Suprapubic skin (tissue), 4 donors: Measurements from ENCODE around the gene F3. TPM values are rescaled to one million over a fixed set of nuclear protein-coding genes. Genes with fewer than 3 reads are reported as not detected.

Experiments used
- DNase-seq, 2 donors: peaks; one replicate each; pipeline ENCODE4 v3.0.0-alpha.2; 2019; ENCODE audit warnings: low spot score in 2 of 2
- H3K27ac ChIP-seq: fragments of 200-600 bp; sonication (generic); one replicate; pipeline ENCODE4 v1.5.1; 2019
- H3K27me3 ChIP-seq: fragments of 200-600 bp; sonication (generic); one replicate; pipeline ENCODE4 v1.5.1; 2019
- H3K36me3 ChIP-seq: fragments of 200-600 bp; sonication (generic); one replicate; pipeline ENCODE4 v1.5.1; 2019
- H3K4me1 ChIP-seq: fragments of 200-600 bp; sonication (generic); one replicate; pipeline ENCODE4 v1.5.1; 2019
- H3K4me3 ChIP-seq: fragments of 200-600 bp; sonication (generic); one replicate; pipeline ENCODE4 v1.5.1; 2019; ENCODE audit warnings: mild to moderate bottlenecking
- H3K9me3 ChIP-seq: fragments of 200-600 bp; sonication (generic); one replicate; pipeline ENCODE4 v1.5.1; 2019
- EP300 ChIP-seq: sonication (generic); formaldehyde crosslinking; IDR thresholded peaks from one replicate; pipeline ENCODE4 v1.6.1; 2017; ENCODE audit warnings: antibody characterized with exemption
- POLR2A ChIP-seq, 2 donors: fragments of 450-650 bp; IDR thresholded peaks; one replicate each; pipeline ENCODE4 v1.6.1; 2017; ENCODE audit warnings: antibody characterized with exemption in 2 of 2, mild to moderate bottlenecking in 2 of 2, moderate library complexity in 2 of 2
- POLR2AphosphoS5 ChIP-seq, 3 donors: sonication (generic); formaldehyde crosslinking; IDR thresholded peaks; one replicate each; pipeline ENCODE4 v1.6.1; 2017; ENCODE audit warnings: antibody characterized with exemption in 3 of 3
- WGBS: methylation state at CpG from one replicate; pipeline ENCODE4 v1.1.5; 2018; 5-methylcytosine and 5-hydroxymethylcytosine counted together
- total RNA-seq, 4 donors: library from RNA; depleted of rRNA; stranded (reverse); fragments of >200 nt; gene quantifications; one replicate each; pipeline ENCODE4 v1.1.0, GENCODE V29; 2016
- TF ChIP-seq, protein P1 (sequence below), 2 donors: fragments of 200-600 bp in 1 of 2; fragments of 450-650 bp in 1 of 2; sonication (generic) in 1 of 2; IDR thresholded peaks; one replicate each; pipeline ENCODE4 v1.5.1; 2016 to 2019; ENCODE audit warnings: antibody characterized with exemption in 2 of 2, mild to moderate bottlenecking in 1 of 2, moderate library complexity in 1 of 2

F3 gene
- total RNA-seq, 4 donors from 2014 or later: 36.5 to 110 (median 84.0) TPM

DNA sequence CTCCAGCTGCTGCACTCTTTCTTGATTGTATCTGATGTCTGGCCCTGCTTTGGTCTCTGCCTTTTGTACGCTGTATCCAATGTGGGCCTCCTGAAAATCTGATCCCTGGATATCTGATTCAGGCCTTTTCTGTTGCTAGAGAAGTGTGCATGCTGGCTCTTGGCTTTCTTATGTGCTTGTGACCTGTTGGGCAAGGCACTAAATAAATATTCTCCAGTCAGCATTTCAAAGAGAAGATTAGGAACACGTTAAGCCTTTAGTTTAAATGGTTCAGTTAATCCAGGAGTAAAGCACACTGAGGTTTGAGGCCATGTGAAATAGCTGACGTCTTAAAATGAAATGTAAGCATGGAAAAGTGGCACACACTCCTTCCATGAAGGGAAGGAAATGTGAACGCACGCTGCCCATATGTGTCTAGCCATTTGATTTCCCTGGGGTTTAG lies 9.3 kb upstream of the F3 start:
- H3K36me3 ChIP-seq: no peaks in the 10 kb centered on the region
- no peak overlapping the region for H3K27ac ChIP-seq
- DNase-seq: no peak
- no peaks in the 10 kb centered on the region for H3K27me3 ChIP-seq
- H3K4me3 ChIP-seq: no peak overlapping the region
- 76% methylated on average over 5 of the region's 5 CpGs for WGBS
- TF ChIP-seq POLR2AphosphoS5 (IDR thresholded peaks at IDR 0.05) (no peak), EP300 (no peak), POLR2A (IDR thresholded peaks at IDR 0.05) (no peak)
- TF ChIP-seq, protein P1, sequence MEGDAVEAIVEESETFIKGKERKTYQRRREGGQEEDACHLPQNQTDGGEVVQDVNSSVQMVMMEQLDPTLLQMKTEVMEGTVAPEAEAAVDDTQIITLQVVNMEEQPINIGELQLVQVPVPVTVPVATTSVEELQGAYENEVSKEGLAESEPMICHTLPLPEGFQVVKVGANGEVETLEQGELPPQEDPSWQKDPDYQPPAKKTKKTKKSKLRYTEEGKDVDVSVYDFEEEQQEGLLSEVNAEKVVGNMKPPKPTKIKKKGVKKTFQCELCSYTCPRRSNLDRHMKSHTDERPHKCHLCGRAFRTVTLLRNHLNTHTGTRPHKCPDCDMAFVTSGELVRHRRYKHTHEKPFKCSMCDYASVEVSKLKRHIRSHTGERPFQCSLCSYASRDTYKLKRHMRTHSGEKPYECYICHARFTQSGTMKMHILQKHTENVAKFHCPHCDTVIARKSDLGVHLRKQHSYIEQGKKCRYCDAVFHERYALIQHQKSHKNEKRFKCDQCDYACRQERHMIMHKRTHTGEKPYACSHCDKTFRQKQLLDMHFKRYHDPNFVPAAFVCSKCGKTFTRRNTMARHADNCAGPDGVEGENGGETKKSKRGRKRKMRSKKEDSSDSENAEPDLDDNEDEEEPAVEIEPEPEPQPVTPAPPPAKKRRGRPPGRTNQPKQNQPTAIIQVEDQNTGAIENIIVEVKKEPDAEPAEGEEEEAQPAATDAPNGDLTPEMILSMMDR (IDR thresholded peaks at IDR 0.05): no peak
- H3K4me1 ChIP-seq: peaks cover 7% of the 10 kb centered on the region
- H3K9me3 ChIP-seq: no peaks in the 10 kb centered on the region

DNA sequence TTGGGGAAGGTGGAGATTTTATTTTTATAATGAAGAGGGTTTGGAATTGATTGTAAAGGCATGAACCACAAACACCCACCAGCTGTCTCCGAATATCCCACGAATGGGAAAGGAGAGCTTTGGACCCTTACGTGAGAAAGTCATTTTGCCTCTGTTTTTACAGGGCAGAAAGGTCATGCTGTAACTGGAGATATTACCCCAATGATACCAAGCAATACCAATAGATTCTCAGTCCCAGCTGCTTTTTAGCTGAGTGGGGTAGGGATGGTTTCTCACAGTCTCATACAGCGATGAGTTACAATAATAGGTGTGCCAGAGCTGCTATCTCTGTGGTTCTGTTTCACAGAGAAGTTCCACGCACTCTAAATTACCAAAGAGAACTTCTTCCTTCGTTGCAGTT lies 8.8 kb upstream of the F3 start:
- Histone ChIP-seq H3K9me3 (no peaks in the 10 kb centered on the region), H3K4me1 (peaks cover 7% of the 10 kb centered on the region), H3K27me3 (no peaks in the 10 kb centered on the region), H3K4me3 (no peak overlapping the region), H3K36me3 (no peaks in the 10 kb centered on the region), H3K27ac (no peak overlapping the region)
- 75% methylated on average over 6 of the region's 6 CpGs for WGBS
- TF ChIP-seq POLR2A (IDR thresholded peaks at IDR 0.05): no peak
- TF ChIP-seq, protein P1 (IDR thresholded peaks at IDR 0.05): no peak
- no peak for TF ChIP-seq POLR2AphosphoS5 (IDR thresholded peaks at IDR 0.05)
- TF ChIP-seq EP300: no peak
- no peak for DNase-seq

DNA sequence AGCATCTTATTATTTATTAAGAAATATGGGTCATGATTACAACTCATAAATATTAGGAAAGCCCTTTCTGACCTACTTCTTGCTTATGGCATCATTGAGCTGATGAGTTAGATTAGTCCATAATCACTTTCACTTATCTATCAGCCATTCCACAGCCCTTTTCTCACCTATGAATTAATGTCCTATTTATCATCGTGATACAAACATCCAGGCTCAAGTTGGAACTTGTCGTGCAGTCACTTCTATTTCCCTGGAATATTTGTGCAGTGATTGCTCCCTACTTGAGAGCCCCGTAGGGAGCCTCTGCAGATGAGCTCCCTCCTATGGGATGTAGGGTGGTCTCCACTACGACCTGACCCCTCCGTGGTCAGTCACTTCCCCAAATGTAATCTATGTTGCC lies 8.1 kb upstream of the F3 start:
- WGBS: 58% methylated on average over 5 of the region's 5 CpGs
- H3K27ac ChIP-seq: no peak overlapping the region

DNA sequence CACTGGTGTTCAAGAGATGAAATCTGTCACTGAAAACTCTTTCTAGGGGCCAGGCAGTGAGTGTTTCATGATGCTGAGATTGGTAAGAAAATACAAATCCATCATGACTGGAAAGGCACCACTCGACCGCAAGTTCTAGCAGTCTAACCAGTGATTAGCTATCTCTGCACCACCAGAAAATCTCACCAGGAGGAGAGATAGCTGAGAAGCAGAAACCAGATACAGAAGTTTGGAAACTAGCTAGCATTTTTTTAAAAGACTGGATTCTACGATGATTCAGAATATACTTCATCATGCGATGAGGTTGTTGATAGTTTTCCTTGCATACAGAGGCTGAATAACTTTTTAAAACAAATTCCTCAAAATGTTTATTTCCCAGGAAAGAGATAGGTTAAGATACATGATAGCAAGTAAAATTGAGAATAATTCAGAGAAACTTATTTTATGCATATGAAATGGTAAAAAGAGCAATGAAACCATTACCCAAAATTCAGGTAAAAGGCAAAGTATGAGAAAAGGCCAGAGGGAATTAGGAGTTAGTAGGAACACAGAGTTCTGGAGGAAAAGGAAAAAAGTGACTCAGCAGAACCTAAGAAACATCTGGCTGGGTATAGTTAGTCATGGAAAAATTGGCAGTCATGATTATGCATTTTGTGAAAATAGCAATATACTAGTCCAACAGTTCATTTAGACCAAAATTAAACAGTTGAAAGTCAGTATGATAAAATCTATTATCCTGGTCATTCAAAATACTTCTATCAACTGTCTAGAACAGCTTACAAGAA lies 3.3 kb upstream of the F3 start:
- H3K4me1 ChIP-seq: peaks cover 42% of the 10 kb centered on the region
- H3K9me3 ChIP-seq: no peaks in the 10 kb centered on the region
- WGBS: 78% methylated on average over 4 of the region's 4 CpGs
- peak overlapping the region; percentile 50 for H3K27ac ChIP-seq
- no peak for DNase-seq
- H3K27me3 ChIP-seq: peaks cover 3% of the 10 kb centered on the region
- no peak overlapping the region for H3K4me3 ChIP-seq
- no peak for TF ChIP-seq POLR2A (IDR thresholded peaks at IDR 0.05)
- TF ChIP-seq EP300: no peak
- TF ChIP-seq POLR2AphosphoS5 (IDR thresholded peaks at IDR 0.05): no peak
- TF ChIP-seq, protein P1 (IDR thresholded peaks at IDR 0.05): no peak
- no peaks in the 10 kb centered on the region for H3K36me3 ChIP-seq

More for the DNA sequence above, 8.1 kb upstream of the F3 start:
- H3K27me3 ChIP-seq: no peaks in the 10 kb centered on the region
- no peak overlapping the region for H3K4me3 ChIP-seq
- no peak for DNase-seq
- H3K9me3 ChIP-seq: no peaks in the 10 kb centered on the region
- H3K4me1 ChIP-seq: peaks cover 10% of the 10 kb centered on the region
- no peak for TF ChIP-seq POLR2A (IDR thresholded peaks at IDR 0.05)
- TF ChIP-seq, protein P1 (IDR thresholded peaks at IDR 0.05): no peak
- no peak for TF ChIP-seq EP300
- TF ChIP-seq POLR2AphosphoS5 (IDR thresholded peaks at IDR 0.05): no peak
- H3K36me3 ChIP-seq: no peaks in the 10 kb centered on the region

DNA sequence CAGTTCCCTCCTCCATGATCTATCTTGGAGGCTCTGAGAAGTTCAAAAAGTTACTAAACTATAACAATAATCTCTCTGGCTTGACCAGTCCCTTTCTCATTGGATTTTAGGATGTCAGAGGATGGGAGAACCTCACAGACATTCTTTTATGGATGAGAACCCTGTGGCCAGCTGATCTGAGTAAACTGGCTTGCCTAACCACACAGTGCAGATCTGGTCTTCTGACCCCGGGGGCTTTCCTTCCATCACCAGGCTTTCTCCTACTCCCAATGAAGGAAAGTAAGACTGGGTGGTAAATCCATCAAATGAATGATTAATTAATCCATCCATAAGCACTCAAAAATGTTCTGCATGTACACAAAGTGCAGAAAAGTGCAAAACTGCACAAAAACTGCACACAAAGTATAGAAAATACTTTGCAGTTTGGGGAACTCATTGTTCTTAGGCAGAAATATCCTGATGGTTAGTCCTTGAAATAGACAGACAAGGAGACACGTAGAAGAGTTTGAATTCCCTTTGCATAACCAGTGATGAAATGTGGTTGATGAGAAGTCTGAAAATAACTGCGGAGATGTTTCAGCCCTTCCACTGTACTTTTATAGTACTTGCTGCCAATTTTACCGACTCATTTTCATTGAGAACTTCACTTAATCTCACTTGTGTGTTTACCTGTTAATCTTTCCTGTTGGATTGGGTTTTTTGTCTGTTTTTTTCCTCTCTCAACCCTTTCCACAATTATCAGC lies 2.5 kb upstream of the F3 start:
- no peak overlapping the region for H3K4me3 ChIP-seq
- peaks cover 47% of the 10 kb centered on the region for H3K4me1 ChIP-seq
- whole genome bisulfite sequencing: 78% methylated on average over 4 of the region's 4 CpGs

More for the DNA sequence above, 2.5 kb upstream of the F3 start:
- Histone ChIP-seq H3K36me3 (no peaks in the 10 kb centered on the region), H3K27me3 (peaks cover 3% of the 10 kb centered on the region), H3K27ac (peak overlapping the region; percentile 50), H3K9me3 (no peaks in the 10 kb centered on the region)
- no peak for TF ChIP-seq EP300
- no peak for TF ChIP-seq POLR2A (IDR thresholded peaks at IDR 0.05)
- TF ChIP-seq, protein P1 (IDR thresholded peaks at IDR 0.05): no peak
- TF ChIP-seq POLR2AphosphoS5 (IDR thresholded peaks at IDR 0.05): no peak
- DNase-seq: no peak
